HepG2 (cell line): ENCODE results near the gene CNFN. TPM values are rescaled to one million over a fixed set of nuclear protein-coding genes. Genes with fewer than 3 reads are reported as not detected.

Source experiments
- BCL6 ChIP-seq: IDR thresholded peaks from 2 replicates; pipeline ENCODE4 v1.6.1; 2016; ENCODE audit warnings: missing genetic modification reagents, missing compliant biosample characterization
- BHLHE40 ChIP-seq: IDR thresholded peaks from 2 replicates; pipeline ENCODE4 v1.6.1; 2011; ENCODE audit warnings: low read length, improper control_type of control experiment
- FOXK1 ChIP-seq: sonication (generic); formaldehyde crosslinking; IDR thresholded peaks from 2 replicates; pipeline ENCODE4 v1.4.0; 2020; ENCODE audit warnings: low read depth, missing genetic modification reagents, borderline replicate concordance
- GMEB1 ChIP-seq: sonication (generic); formaldehyde crosslinking; IDR thresholded peaks from 2 replicates; pipeline ENCODE4 v1.5.1; 2020; ENCODE audit warnings: missing genetic modification reagents, mild to moderate bottlenecking, borderline replicate concordance
- POGK ChIP-seq: sonication (generic); formaldehyde crosslinking; conservative IDR thresholded peaks from 2 replicates; pipeline ENCODE4 v1.8.0; 2022; ENCODE audit warnings: mild to moderate bottlenecking, moderate library complexity, missing genetic modification reagents
- ZNF136 ChIP-seq: sonication (generic); formaldehyde crosslinking; IDR thresholded peaks from 2 replicates; pipeline ENCODE4 v1.8.1; 2022; ENCODE audit warnings: low read depth, mild to moderate bottlenecking, moderate library complexity, missing genetic modification reagents
- ZNF180 ChIP-seq: sonication (generic); formaldehyde crosslinking; IDR thresholded peaks from 2 replicates; pipeline ENCODE4 v1.4.0; 2020; ENCODE audit warnings: low read depth, missing genetic modification reagents, borderline replicate concordance
- ZNF234 ChIP-seq: sonication (generic); formaldehyde crosslinking; conservative IDR thresholded peaks from 2 replicates; pipeline ENCODE4 v1.5.1; 2020; ENCODE audit warnings: mild to moderate bottlenecking, missing genetic modification reagents
- ZNF451 ChIP-seq: sonication (generic); formaldehyde crosslinking; IDR thresholded peaks from 2 replicates; pipeline ENCODE4 v1.5.0; 2020; ENCODE audit warnings: mild to moderate bottlenecking, missing genetic modification reagents
- ZNF780A ChIP-seq: sonication (generic); formaldehyde crosslinking; IDR thresholded peaks from 2 replicates; pipeline ENCODE4 v1.8.0; 2022; ENCODE audit warnings: mild to moderate bottlenecking, missing genetic modification reagents, moderate library complexity
- ZNF788 ChIP-seq: sonication (generic); formaldehyde crosslinking; IDR thresholded peaks from 2 replicates; pipeline ENCODE4 v1.5.0; 2020; ENCODE audit warnings: mild to moderate bottlenecking, missing genetic modification reagents, borderline replicate concordance
- ZNF790 ChIP-seq: sonication (generic); formaldehyde crosslinking; IDR thresholded peaks from 2 replicates; pipeline ENCODE4 v1.8.0; 2022; ENCODE audit warnings: missing genetic modification reagents, mild to moderate bottlenecking, borderline replicate concordance
- ZNF839 ChIP-seq: sonication (generic); formaldehyde crosslinking; IDR thresholded peaks from 2 replicates; pipeline ENCODE4 v1.4.0; 2020; ENCODE audit warnings: missing genetic modification reagents, mild to moderate bottlenecking, borderline replicate concordance
- polyA plus RNA-seq, 8 experiments: library from polyadenylated mRNA; depleted of rRNA in 3 of 8; stranded (reverse) in 7 of 8; unstranded in 1 of 8; fragments of >200 nt; fragmentation: Illumina TruSeq in 4 of 8; extraction: Trizol in 4 of 8; gene quantifications; 2 replicates each; pipeline versions ENCODE4 v1.2.1 to v1.2.3, GENCODE V29; 2011 to 2016; ENCODE audit warnings: low read depth in 4 of 8, missing spikeins in 1 of 8, mixed read lengths in 1 of 8; ENCODE audit not compliant: insufficient read depth in 1 of 8
- total RNA-seq, 5 experiments: library from RNA; depleted of rRNA; stranded (reverse); fragments of >200 nt; fragmentation: Illumina TruSeq; extraction: Trizol; gene quantifications; 2 replicates each; pipeline ENCODE4 v1.2.3, GENCODE V29; 2016; ENCODE audit warnings: low read depth in 1 of 5
- TF ChIP-seq, protein P1 (sequence below): sonication (generic); formaldehyde crosslinking; IDR thresholded peaks from 2 replicates; pipeline ENCODE4 v1.5.1; 2020; ENCODE audit warnings: mild to moderate bottlenecking, moderate library complexity, missing genetic modification reagents
- TF ChIP-seq, protein P2 (sequence below): sonication (generic); formaldehyde crosslinking; IDR thresholded peaks from 2 replicates; pipeline ENCODE4 v1.4.0; 2020; ENCODE audit warnings: missing genetic modification reagents, low read depth, mild to moderate bottlenecking, borderline replicate concordance
- TF ChIP-seq, protein P3 (sequence below): sonication (generic); formaldehyde crosslinking; IDR thresholded peaks from 2 replicates; pipeline ENCODE4 v1.4.0; 2020; ENCODE audit warnings: mild to moderate bottlenecking, missing genetic modification reagents, borderline replicate concordance
- TF ChIP-seq, protein P4 (sequence below): sonication (generic); formaldehyde crosslinking; conservative IDR thresholded peaks from 2 replicates; pipeline ENCODE4 v1.4.0; 2020; ENCODE audit warnings: missing genetic modification reagents

Gene CNFN
- total and polyA plus RNA-seq, 2 of the 13 experiments (the other 11 are each of a cell fraction or from before 2014, with no cell fraction given) = 0.35 to 1.1 TPM

- TF ChIP-seq POGK = peak; percentile 54; the same call in 1 of the 2 replicates
- no peak for TF ChIP-seq ZNF839
- TF ChIP-seq, protein P1, sequence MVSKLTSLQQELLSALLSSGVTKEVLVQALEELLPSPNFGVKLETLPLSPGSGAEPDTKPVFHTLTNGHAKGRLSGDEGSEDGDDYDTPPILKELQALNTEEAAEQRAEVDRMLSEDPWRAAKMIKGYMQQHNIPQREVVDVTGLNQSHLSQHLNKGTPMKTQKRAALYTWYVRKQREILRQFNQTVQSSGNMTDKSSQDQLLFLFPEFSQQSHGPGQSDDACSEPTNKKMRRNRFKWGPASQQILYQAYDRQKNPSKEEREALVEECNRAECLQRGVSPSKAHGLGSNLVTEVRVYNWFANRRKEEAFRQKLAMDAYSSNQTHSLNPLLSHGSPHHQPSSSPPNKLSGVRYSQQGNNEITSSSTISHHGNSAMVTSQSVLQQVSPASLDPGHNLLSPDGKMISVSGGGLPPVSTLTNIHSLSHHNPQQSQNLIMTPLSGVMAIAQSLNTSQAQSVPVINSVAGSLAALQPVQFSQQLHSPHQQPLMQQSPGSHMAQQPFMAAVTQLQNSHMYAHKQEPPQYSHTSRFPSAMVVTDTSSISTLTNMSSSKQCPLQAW (CRISPR knock-in tag) = peak; percentile 57; the same call in 1 of the 2 replicates
- TF ChIP-seq, protein P2, sequence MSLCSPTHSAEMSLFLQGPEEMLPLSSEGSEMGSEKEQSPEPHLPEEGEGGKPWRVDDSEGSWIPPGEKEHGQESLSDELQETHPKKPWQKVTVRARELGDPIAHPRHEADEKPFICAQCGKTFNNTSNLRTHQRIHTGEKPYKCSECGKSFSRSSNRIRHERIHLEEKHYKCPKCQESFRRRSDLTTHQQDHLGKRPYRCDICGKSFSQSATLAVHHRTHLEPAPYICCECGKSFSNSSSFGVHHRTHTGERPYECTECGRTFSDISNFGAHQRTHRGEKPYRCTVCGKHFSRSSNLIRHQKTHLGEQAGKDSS = peak; percentile 82; the same call in 1 of the 2 replicates
- TF ChIP-seq ZNF234 (CRISPR knock-in tag) = no peak
- TF ChIP-seq ZNF180 (CRISPR knock-in tag) = no peak
- TF ChIP-seq, protein P3, sequence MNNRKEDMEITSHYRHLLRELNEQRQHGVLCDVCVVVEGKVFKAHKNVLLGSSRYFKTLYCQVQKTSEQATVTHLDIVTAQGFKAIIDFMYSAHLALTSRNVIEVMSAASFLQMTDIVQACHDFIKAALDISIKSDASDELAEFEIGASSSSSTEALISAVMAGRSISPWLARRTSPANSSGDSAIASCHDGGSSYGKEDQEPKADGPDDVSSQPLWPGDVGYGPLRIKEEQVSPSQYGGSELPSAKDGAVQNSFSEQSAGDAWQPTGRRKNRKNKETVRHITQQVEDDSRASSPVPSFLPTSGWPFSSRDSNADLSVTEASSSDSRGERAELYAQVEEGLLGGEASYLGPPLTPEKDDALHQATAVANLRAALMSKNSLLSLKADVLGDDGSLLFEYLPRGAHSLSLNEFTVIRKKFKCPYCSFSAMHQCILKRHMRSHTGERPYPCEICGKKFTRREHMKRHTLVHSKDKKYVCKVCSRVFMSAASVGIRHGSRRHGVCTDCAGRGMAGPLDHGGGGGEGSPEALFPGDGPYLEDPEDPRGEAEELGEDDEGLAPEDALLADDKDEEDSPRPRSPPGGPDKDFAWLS = no peak
- peak; percentile 83 for TF ChIP-seq BCL6
- no peak for TF ChIP-seq ZNF451
- no peak for TF ChIP-seq ZNF136 (CRISPR knock-in tag)
- no peak for TF ChIP-seq ZNF790
- TF ChIP-seq, protein P4, sequence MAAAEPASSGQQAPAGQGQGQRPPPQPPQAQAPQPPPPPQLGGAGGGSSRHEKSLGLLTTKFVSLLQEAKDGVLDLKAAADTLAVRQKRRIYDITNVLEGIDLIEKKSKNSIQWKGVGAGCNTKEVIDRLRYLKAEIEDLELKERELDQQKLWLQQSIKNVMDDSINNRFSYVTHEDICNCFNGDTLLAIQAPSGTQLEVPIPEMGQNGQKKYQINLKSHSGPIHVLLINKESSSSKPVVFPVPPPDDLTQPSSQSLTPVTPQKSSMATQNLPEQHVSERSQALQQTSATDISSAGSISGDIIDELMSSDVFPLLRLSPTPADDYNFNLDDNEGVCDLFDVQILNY (CRISPR knock-in tag) = no peak
- peak; percentile 51 for TF ChIP-seq BHLHE40
- TF ChIP-seq ZNF780A = no peak
- TF ChIP-seq FOXK1 (CRISPR knock-in tag) = peak; percentile 92; the same call in 1 of the 2 replicates
- TF ChIP-seq ZNF788 (CRISPR knock-in tag) = 0 out of 2 replicates have a peak, but pooled peaks have one; percentile 25
- TF ChIP-seq GMEB1 (CRISPR knock-in tag) = peak; percentile 52; the same call in 1 of the 2 replicates
Observed at GRCh38 chr19:42433503-42434260, 43.6 kb upstream of the CNFN start (continued).
